ENCODE data around the gene ATAD3A. TPM values are rescaled to one million over a fixed set of nuclear protein-coding genes. Genes with fewer than 3 reads are reported as not detected.
"Not testable (repeated sequence)": the region's sequence is repeated elsewhere in the genome, so short reads cannot be mapped to it uniquely, and the experiment has no call there.

ATAD3A gene
- total and polyA plus RNA-seq, 2 experiments from 2014 or later: 16.7 to 46.7 TPM

GRCh38 chr1:1477206-1477605, 34.8 kb upstream of the ATAD3A start:
- H3K4me3 ChIP-seq: no peak overlapping the region
- H3K27me3 ChIP-seq: no peaks in the 10 kb centered on the region
- no peak overlapping the region for H3K27ac ChIP-seq
- H4K20me1 ChIP-seq (ENCODE audit: insufficient read depth, poor library complexity, severe bottlenecking): peaks cover 3% of the 10 kb centered on the region
- H3K79me2 ChIP-seq: peaks cover 41% of the 10 kb centered on the region
- no peaks in the 10 kb centered on the region for H3K36me3 ChIP-seq (replicated peaks; ENCODE audit: insufficient read depth, low read depth)
- no peak overlapping the region for H2AFZ ChIP-seq
- DNase-seq (ENCODE audit: low spot score): no peak
- peaks cover 7% of the 10 kb centered on the region for H3K4me1 ChIP-seq (ENCODE audit: insufficient read depth)
- 98% methylated on average over 22 of the region's 22 CpGs for WGBS (ENCODE audit: low lambda C conversion rate, missing lambda C conversion rate)
- H3K9me2 ChIP-seq (replicated peaks; ENCODE audit: insufficient read depth): no peaks in the 10 kb centered on the region
- TF ChIP-seq CTCF (IDR thresholded peaks at IDR 0.05; ENCODE audit: poor library complexity) (no peak), EZH2 (IDR thresholded peaks at IDR 0.05; ENCODE audit: borderline replicate concordance) (no peak), EZH2phosphoT487 (IDR thresholded peaks at IDR 0.05; ENCODE audit: low read depth, severe bottlenecking, unreplicated experiment) (no peak)
- H3K4me2 ChIP-seq: no peak overlapping the region
- no peaks in the 10 kb centered on the region for H3K9me3 ChIP-seq (ENCODE audit: low read depth)

GRCh38 chr1:1479547-1480487, 32.1 kb upstream of the ATAD3A start:
- DNase-seq (ENCODE audit: low spot score): no peak
- Histone ChIP-seq H3K9me3 (ENCODE audit: low read depth) (no peaks in the 10 kb centered on the region), H4K20me1 (ENCODE audit: insufficient read depth, poor library complexity, severe bottlenecking) (no peaks in the 10 kb centered on the region), H3K4me2 (no peak overlapping the region), H3K4me3 (no peak overlapping the region), H3K79me2 (peaks cover 19% of the 10 kb centered on the region), H3K36me3 (replicated peaks; ENCODE audit: insufficient read depth, low read depth) (no peaks in the 10 kb centered on the region), H3K27ac (no peak overlapping the region), H3K9me2 (replicated peaks; ENCODE audit: insufficient read depth) (no peaks in the 10 kb centered on the region), H3K4me1 (ENCODE audit: insufficient read depth) (no peaks in the 10 kb centered on the region), H3K27me3 (no peaks in the 10 kb centered on the region), H2AFZ (no peak overlapping the region)
- TF ChIP-seq EZH2phosphoT487 (IDR thresholded peaks at IDR 0.05; ENCODE audit: low read depth, severe bottlenecking, unreplicated experiment) (no peak), EZH2 (IDR thresholded peaks at IDR 0.05; ENCODE audit: borderline replicate concordance) (no peak), CTCF (IDR thresholded peaks at IDR 0.05; ENCODE audit: poor library complexity) (no peak)
- WGBS (ENCODE audit: low lambda C conversion rate, missing lambda C conversion rate): 96% methylated on average over 5 of the region's 42 CpGs

GRCh38 chr1:1480488-1480867, 31.5 kb upstream of the ATAD3A start:
- H3K4me3 ChIP-seq; H3K9me2 ChIP-seq (replicated peaks; ENCODE audit: insufficient read depth); H3K9me3 ChIP-seq (ENCODE audit: low read depth); H3K4me2 ChIP-seq; DNase-seq (ENCODE audit: low spot score); H3K36me3 ChIP-seq (replicated peaks; ENCODE audit: insufficient read depth, low read depth); H4K20me1 ChIP-seq (ENCODE audit: insufficient read depth, poor library complexity, severe bottlenecking); H3K27me3 ChIP-seq; H3K27ac ChIP-seq; H3K4me1 ChIP-seq (ENCODE audit: insufficient read depth); H2AFZ ChIP-seq: not testable (repeated sequence)
- peaks cover 17% of the 10 kb centered on the region for H3K79me2 ChIP-seq
- 97% methylated on average over 12 of the region's 16 CpGs for WGBS (ENCODE audit: low lambda C conversion rate, missing lambda C conversion rate)

GRCh38 chr1:1481811-1482210, 30.2 kb upstream of the ATAD3A start:
- not testable (repeated sequence) for H3K4me3 ChIP-seq; H3K9me2 ChIP-seq (replicated peaks; ENCODE audit: insufficient read depth); DNase-seq (ENCODE audit: low spot score); H3K4me1 ChIP-seq (ENCODE audit: insufficient read depth); H3K4me2 ChIP-seq; H3K36me3 ChIP-seq (replicated peaks; ENCODE audit: insufficient read depth, low read depth); H3K27ac ChIP-seq; H2AFZ ChIP-seq; H3K27me3 ChIP-seq; H3K9me3 ChIP-seq (ENCODE audit: low read depth); H4K20me1 ChIP-seq (ENCODE audit: insufficient read depth, poor library complexity, severe bottlenecking)
- peaks cover 12% of the 10 kb centered on the region for H3K79me2 ChIP-seq
- 98% methylated on average over 14 of the region's 30 CpGs for WGBS (ENCODE audit: low lambda C conversion rate, missing lambda C conversion rate)

All from hepatocyte (in vitro differentiated cells).